Measurements from ENCODE around the gene KCTD1. TPM values are rescaled to one million over a fixed set of nuclear protein-coding genes. Genes with fewer than 3 reads are reported as not detected.

The KCTD1 gene
- polyA plus RNA-seq, 1 donor from 2014 or later = 32.0 TPM

DNA sequence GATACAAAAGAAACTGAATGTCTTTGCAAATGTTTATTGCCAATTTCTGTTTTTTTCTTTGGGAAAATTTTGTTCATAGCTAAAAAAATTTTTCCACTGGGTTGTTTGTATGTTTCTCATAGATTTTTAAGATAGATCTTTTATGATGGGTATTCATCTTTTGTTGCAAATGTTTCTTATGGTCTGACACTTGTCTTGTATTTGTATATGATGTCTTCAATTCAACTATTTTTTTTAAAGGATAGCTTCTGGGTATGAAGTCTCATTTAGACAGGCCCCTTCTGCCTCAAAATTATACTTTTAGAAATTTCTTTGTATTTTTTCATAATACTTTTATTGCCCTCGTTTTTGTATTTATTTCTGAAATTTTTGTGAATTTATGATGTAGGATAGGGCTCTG is 73.8 kb downstream of the KCTD1 start:
- Histone ChIP-seq H3K36me3 (ENCODE audit: insufficient read depth, low read length) (peaks cover 6% of the 10 kb centered on the region), H4K20me1 (ENCODE audit: insufficient read depth) (no peaks in the 10 kb centered on the region), H3K4me2 (ENCODE audit: low read length) (no peak overlapping the region), H3K4me3 (ENCODE audit: low read length) (no peak overlapping the region), H3F3A (ENCODE audit: insufficient read depth, low read length, poor library complexity, severe bottlenecking) (peaks cover 7% of the 10 kb centered on the region), H2AFZ (ENCODE audit: low read depth, low read length) (no peak overlapping the region), H3K27me3 (ENCODE audit: insufficient read depth, low read depth, low read length) (no peaks in the 10 kb centered on the region), H3K9me3 (ENCODE audit: low read length) (no peaks in the 10 kb centered on the region), H3K27ac (ENCODE audit: low read length) (no peak overlapping the region), H3K9me2 (ENCODE audit: insufficient read depth, low read length) (no peaks in the 10 kb centered on the region), H3K9ac (ENCODE audit: low read length) (no peak overlapping the region), H3K79me2 (replicated peaks; ENCODE audit: insufficient read depth, low read length) (no peaks in the 10 kb centered on the region)
- TF ChIP-seq SMC3 (conservative IDR thresholded peaks at IDR 0.05; ENCODE audit: poor library complexity) (no peak), EZH2 (IDR thresholded peaks at IDR 0.05; ENCODE audit: borderline replicate concordance, insufficient read depth, low read length, poor library complexity, severe bottlenecking) (no peak), EP300 (conservative IDR thresholded peaks at IDR 0.05; ENCODE audit: poor library complexity, severe bottlenecking) (no peak), RAD21 (conservative IDR thresholded peaks at IDR 0.05) (no peak), MXI1 (conservative IDR thresholded peaks at IDR 0.05; ENCODE audit: poor library complexity, severe bottlenecking) (no peak), POLR2AphosphoS5 (IDR thresholded peaks at IDR 0.05) (no peak), TAF1 (IDR thresholded peaks at IDR 0.05; ENCODE audit: low read depth) (no peak)
- TF ChIP-seq, protein P1, sequence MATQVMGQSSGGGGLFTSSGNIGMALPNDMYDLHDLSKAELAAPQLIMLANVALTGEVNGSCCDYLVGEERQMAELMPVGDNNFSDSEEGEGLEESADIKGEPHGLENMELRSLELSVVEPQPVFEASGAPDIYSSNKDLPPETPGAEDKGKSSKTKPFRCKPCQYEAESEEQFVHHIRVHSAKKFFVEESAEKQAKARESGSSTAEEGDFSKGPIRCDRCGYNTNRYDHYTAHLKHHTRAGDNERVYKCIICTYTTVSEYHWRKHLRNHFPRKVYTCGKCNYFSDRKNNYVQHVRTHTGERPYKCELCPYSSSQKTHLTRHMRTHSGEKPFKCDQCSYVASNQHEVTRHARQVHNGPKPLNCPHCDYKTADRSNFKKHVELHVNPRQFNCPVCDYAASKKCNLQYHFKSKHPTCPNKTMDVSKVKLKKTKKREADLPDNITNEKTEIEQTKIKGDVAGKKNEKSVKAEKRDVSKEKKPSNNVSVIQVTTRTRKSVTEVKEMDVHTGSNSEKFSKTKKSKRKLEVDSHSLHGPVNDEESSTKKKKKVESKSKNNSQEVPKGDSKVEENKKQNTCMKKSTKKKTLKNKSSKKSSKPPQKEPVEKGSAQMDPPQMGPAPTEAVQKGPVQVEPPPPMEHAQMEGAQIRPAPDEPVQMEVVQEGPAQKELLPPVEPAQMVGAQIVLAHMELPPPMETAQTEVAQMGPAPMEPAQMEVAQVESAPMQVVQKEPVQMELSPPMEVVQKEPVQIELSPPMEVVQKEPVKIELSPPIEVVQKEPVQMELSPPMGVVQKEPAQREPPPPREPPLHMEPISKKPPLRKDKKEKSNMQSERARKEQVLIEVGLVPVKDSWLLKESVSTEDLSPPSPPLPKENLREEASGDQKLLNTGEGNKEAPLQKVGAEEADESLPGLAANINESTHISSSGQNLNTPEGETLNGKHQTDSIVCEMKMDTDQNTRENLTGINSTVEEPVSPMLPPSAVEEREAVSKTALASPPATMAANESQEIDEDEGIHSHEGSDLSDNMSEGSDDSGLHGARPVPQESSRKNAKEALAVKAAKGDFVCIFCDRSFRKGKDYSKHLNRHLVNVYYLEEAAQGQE (IDR thresholded peaks at IDR 0.05; ENCODE audit: borderline replicate concordance) = no peak
- TF ChIP-seq, protein P2, sequence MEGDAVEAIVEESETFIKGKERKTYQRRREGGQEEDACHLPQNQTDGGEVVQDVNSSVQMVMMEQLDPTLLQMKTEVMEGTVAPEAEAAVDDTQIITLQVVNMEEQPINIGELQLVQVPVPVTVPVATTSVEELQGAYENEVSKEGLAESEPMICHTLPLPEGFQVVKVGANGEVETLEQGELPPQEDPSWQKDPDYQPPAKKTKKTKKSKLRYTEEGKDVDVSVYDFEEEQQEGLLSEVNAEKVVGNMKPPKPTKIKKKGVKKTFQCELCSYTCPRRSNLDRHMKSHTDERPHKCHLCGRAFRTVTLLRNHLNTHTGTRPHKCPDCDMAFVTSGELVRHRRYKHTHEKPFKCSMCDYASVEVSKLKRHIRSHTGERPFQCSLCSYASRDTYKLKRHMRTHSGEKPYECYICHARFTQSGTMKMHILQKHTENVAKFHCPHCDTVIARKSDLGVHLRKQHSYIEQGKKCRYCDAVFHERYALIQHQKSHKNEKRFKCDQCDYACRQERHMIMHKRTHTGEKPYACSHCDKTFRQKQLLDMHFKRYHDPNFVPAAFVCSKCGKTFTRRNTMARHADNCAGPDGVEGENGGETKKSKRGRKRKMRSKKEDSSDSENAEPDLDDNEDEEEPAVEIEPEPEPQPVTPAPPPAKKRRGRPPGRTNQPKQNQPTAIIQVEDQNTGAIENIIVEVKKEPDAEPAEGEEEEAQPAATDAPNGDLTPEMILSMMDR (IDR thresholded peaks at IDR 0.05; ENCODE audit: poor library complexity, severe bottlenecking) = no peak

DNA sequence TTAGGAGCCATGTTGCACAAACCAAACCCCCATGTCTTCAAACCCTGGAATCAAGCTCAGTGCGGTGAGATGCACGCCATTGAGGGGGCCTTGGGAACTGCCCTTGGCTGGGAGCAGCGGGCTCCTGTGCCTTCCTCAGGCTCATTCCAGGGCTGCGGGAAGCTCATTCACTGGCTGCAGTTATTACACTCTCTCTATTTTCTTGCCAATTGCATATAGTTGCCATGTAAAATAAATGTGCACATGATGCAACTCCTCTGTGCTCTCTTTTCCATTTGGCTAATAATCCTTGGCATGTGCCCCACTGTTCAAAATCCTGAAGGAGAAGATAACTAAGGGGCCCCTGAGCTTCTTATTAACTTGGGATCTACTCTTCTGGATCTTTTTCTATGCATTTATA is 74.7 kb downstream of the KCTD1 start:
- Histone ChIP-seq H3K9ac (ENCODE audit: low read length) (no peak overlapping the region), H3K4me2 (ENCODE audit: low read length) (no peak overlapping the region), H4K20me1 (ENCODE audit: insufficient read depth) (no peaks in the 10 kb centered on the region), H3K79me2 (replicated peaks; ENCODE audit: insufficient read depth, low read length) (no peaks in the 10 kb centered on the region), H3K9me2 (ENCODE audit: insufficient read depth, low read length) (no peaks in the 10 kb centered on the region), H3K36me3 (ENCODE audit: insufficient read depth, low read length) (peaks cover 6% of the 10 kb centered on the region), H2AFZ (ENCODE audit: low read depth, low read length) (no peak overlapping the region), H3K27me3 (ENCODE audit: insufficient read depth, low read depth, low read length) (no peaks in the 10 kb centered on the region), H3K27ac (ENCODE audit: low read length) (no peak overlapping the region), H3F3A (ENCODE audit: insufficient read depth, low read length, poor library complexity, severe bottlenecking) (peaks cover 7% of the 10 kb centered on the region), H3K9me3 (ENCODE audit: low read length) (no peaks in the 10 kb centered on the region), H3K4me3 (ENCODE audit: low read length) (no peak overlapping the region)
- TF ChIP-seq RAD21 (conservative IDR thresholded peaks at IDR 0.05) (no peak), EP300 (conservative IDR thresholded peaks at IDR 0.05; ENCODE audit: poor library complexity, severe bottlenecking) (no peak), POLR2AphosphoS5 (IDR thresholded peaks at IDR 0.05) (no peak), EZH2 (IDR thresholded peaks at IDR 0.05; ENCODE audit: borderline replicate concordance, insufficient read depth, low read length, poor library complexity, severe bottlenecking) (no peak)
- TF ChIP-seq, protein P1 (IDR thresholded peaks at IDR 0.05; ENCODE audit: borderline replicate concordance) = no peak
